Activated T-cell treated with anti-CD3 and anti-CD28 coated beads for 1 hour (primary cell): ENCODE measurements around the gene ITPK1.
A peak's percentile ranks its signal among the peaks of the same experiment; 100 is the strongest.

Experiments used
- DNase-seq: peaks from one replicate; pipeline ENCODE4 v3.0.0-alpha.2; 2020; ENCODE audit warnings: low read depth

ITPK1 gene

DNA sequence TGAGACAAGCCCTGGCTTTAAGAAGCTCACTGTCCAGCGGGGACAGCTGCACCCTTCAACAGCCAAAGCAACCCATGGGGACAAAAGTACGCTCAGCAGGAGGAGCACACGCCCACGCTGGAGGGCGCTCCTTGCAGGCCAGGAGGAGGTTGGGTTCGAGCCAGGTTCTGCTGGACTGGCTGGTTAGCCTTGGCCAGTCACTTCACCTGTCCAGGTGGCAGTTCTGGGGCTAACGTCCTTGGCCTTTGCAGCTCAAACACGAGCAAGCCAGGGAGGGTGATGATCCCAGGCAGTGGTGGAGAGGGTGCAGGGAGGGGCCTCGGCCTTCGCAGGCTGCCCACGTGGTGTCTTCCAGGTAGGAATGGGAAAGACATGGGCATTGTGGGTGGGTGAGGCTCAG, 179.6 kb downstream of the ITPK1 start:
- no peak for DNase-seq

DNA sequence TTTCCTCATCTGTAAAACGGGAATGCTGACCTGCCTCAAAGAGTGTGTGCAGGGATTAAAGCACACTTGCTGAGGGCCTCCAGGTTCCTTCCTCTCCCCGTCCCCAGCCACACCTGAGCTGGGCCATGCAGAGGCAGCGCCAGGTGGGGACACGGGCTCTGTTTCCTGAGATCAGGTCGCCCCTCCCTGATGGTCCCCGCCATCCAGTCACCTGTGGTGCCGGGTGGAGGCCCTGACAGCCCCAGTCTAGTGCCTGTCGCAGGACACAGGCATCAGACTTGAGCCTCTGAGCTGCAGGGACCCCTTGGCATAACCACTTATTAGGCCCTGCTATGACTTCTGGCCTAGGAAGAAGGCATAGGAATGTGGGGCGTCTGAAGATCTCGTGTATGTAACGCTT, 180.3 kb downstream of the ITPK1 start:
- no peak for DNase-seq

DNA sequence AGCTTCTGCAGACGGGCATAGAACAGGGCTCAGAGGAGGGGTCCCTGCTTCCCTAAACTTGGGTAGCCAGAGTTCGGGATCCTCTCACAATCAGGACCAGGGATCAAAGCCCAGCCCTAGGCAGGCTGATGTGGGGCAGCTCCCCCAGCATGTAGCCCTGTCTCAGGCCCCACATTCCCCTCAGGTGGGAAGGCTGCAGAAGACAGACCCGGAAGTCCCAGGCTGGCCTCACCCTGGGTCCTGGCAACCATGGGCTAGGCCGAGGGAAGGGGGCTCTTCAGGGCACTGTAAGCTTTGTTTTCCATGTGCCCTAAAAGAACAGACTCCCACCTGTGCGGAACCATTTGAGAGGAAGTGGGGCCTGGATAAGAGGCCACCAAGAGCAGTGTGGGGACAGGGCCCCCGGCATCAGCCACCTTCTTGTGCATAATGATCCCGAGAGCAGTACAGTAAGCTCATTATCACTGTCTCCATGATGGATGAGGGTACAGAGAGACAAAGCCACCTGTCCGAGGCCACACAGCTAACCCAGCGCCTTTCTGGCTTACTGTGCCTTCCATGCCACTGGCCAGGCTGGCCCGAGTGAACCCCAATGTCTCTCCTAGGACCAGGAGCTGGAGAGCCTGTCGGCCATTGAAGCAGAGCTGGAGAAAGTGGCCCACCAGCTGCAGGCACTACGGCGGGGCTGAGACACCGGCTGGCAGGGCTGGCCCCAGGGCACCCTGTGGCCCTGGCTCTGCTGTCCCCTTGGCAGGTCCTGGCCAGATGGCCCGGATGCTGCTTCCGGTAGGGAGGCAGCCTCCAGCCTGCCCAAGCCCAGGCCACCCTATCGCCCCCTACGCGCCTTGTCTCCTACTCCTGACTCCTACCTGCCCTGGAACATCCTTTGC, 181.3 kb downstream of the ITPK1 start:
- DNase-seq, result no peak

GRCh38 chr14:92933481-92933880, 182.2 kb downstream of the ITPK1 start:
- DNase-seq, result no peak

GRCh38 chr14:92932448-92933395, 183.0 kb downstream of the ITPK1 start:
- DNase-seq, result no peak

DNA sequence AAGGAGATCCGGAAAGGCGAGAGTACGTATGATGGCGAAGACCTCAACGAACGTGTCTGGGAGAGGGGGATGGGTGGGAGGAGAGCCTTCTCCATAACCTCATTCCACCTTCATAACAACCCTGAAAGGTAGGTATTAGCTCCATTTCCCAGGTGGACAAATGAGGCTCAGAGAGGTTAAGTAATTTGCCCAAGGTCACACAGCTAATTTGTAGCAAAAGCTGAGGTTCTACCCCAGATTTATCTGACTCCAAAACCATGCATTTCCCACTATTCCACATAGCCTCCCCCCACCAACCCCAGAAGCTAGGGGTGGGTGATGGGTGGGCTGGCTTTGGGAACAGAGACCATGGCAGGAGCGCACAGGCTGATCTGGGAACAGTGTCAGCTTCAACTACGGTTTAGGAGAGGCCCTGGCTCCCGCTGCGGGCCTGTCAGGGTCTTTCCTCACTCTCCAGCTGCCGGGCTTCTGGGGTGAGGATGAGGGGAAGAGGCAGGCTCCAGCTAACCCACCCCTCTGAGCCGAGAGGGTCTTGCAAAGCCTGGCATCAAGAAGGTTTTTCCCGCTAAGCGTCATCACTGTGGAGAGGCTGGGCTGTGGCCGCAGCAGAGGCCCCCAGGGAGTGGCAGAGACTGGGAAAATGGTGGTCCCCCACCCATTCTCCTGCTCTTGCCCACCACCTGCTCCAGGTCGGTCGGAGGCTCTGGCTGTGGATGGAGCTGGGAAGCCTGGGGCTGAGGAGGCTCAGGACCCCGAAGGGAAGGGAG, 183.9 kb downstream of the ITPK1 start:
- DNase-seq, result no peak

GRCh38 chr14:92930737-92931602, 184.8 kb downstream of the ITPK1 start:
- DNase-seq, result no peak

DNA sequence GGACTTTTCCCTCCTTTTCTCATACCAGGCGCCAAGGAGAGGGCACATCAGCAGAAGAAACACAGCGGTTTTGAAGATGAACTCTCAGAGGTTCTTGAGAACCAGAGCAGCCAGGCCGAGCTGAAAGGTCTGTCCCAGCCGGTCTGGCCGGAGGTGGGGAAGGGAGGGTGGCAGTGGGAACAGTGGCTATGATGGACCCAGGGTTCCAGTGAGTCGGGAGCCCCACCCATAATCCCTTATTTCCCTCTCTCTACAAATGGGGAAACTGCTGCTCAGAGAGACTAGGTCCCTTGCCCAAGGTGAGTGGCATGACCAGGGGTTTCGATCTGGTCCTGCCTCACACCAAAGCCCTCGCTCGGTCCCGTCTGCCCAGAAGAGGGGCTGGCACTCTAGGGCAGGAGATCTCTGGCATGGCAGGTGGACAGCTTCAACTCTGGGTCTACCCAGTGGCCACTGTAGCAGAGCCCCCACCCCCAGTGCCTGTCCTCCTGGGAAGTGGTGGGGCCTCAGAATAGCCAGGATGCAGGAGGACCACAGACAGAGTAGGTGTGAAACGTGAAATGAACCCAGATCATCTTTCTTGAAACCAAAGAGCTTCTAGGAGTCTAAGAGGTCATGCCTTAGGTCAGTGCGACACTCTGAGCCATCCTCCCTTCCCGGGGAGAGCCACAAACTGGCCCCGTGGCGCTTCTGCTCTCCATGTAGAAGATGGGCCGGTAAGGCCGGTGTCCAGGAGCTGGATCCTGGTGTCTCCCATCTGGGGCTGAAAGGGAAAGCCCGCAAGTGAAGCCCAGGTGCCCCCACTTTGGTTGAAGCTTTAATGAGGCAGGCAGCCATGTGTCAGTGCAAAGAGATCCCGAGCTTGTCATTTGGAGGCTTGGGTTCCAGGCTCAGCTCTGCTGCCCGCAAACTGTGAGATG, 185.8 kb downstream of the ITPK1 start:
- DNase-seq, result no peak

GRCh38 chr14:92928961-92929688, 186.6 kb downstream of the ITPK1 start:
- DNase-seq, result no peak

GRCh38 chr14:92928258-92928629, 187.5 kb downstream of the ITPK1 start:
- DNase-seq, result no peak

DNA sequence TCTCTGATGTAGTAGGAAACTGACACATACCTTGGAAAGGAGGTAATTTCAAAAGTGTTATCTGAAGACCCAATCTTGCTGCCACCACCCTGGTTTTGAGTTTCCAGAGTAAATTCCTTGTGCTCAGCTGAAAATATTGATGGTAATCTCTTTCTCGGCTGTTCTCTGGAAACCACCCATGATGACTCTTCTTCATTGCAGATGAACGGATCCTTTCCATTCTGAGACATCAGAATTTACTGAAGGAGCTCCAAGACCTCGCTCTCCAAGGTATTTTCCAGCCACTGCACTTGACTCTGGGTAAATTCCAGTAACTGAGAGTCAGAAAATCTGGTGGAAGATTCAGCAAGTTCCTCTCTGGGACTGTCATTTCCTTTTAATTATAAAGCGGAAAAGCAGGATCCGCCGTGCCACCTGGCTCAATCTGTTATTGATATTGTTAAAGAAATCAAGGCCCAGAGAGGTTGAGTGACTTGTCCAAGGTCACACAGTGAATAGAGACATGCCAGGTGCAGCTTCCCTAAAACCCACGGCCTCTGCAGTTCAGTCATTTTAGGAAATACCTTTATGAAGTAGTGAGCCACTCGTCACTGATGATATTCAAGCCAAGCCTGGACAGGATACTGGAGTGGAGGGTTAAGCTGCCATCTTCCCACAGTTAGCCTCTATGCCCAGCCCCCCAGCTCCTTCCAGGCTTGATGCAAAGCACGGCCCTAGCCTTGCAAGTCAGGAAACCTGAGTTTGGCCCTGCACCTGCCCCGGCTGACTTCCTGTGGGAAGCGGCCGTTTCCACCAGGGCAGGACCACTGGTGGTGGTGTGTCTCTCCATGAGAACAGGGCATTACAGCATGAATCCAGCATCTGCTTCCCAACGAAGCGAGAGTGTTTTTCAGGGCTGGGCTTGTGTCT, 188.1 kb downstream of the ITPK1 start:
- no peak for DNase-seq

- no peak for DNase-seq
Measured at GRCh38 chr14:92926931-92927330, 188.8 kb downstream of the ITPK1 start.

DNA sequence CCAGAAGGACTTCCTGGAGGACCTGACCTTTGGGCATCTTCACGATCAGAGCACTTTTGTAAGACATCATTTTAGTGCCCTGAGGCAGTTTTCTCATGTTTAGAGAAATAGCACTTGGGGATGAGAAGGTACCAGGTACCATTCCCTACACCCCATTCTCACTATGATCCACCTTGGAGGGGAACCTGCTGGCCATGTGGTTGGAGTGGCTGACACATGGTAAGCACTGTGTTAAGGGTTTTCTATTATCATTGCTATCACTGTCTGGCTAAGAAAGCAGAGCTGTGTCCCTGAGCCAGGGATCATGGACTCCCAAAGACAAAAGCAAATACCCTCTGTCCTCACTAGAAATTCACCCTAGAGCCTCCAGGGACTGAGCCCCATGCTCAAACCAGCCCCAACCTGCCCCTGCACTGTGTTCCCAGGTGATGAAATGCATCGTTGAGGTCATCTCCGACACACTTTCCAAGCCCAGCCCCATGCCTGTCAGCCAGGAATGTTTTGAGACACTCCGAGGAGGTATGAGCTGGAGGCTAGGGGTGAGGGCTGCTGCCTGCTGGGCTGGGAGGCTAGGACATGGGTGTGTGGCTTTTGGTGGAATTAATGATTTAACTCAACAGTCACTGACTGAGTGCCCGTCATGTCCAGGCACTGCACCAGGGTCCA, 189.4 kb downstream of the ITPK1 start:
- no peak for DNase-seq

DNA sequence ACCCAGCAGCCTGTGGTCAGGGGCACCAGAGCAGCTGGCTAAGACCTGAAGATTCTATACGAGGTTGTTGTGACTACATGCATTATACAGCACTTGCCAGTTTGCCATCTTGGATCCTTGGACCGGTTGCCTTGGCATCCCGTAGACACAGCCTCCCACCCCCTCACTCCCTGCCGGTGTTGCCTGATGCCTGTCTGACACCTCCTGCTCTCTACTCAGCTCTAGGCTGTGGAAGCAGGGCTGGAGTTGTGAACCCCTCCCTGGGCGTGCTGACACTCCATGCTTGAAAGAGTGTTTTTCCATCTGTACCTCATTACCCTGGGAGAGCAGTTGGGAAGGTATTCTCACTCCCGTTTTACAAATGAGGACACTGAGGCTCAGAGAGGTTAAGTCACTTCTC, 190.3 kb downstream of the ITPK1 start:
- no peak for DNase-seq

- DNase-seq, result no peak
Measured at GRCh38 chr14:92924247-92924646, 191.5 kb downstream of the ITPK1 start.

DNA sequence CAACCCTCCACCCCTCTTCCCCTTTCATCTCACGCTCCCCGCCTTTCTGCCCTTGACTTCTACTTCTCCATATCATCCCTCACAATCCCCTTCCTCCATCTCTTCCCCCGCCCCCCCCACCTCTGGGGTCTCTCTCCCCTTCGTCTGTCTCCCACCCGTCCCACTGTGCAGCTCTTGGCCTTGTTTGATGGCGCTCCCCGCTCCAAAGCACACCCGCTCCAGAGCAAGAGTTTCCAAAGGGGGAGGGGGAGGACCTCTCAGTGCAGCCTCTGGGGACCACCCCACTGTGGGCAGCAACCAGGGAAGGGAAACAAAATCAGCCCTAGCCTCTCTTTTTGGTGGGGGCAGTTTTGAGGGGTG, 192.0 kb downstream of the ITPK1 start:
- no peak for DNase-seq

DNA sequence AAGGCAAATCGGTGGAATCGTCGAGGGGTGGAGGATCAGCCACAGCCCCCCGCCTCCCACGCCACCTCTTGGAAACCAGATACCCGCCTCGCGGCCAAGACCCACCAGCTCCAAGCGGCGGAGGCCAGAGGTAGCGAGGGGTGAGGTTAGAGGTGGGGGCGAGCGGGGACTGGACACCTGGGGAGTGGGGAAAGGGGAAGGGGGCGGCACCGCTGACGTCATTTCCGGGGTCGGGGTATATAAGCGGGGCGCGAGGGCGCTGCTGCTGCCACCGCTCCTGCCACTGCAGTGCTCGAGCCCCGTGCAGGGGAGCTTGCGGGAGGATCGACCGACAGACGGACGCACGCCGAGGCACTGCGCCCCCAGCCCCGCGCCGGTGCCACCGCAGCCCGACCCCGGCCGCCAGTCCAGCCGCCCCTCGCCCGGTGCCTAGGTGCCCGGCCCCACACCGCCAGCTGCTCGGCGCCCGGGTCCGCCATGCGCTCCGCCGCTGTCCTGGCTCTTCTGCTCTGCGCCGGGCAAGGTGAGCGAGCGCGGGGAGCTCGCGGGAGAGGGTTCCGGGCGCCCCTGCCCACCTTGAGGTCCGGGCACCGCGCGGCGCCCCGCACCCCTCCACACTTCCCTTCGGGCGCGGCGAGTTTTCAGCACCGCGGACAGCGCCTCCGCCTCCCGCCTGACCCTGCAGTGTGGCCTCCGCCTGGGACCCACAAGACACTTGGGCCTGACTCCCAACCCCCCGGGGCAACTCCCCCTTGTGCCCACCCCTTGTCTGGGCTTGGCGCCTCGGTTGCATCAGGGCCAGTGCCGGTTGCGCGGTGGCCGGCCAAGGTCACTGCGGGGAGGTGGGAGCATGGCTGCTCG, 192.6 kb downstream of the ITPK1 start, which contains the start of gene CHGA:
TSS of gene CHGA (plus strand) at position 268 of the 861 bp plus-strand sequence. CDS start at position 478, 210 bp downstream.
- DNase-seq, result peak; percentile 33
